Left forelimb (tissue), 1 donor: ENCODE results near the gene UTP25.

Experiments used
- DNase-seq: peaks from one replicate; pipeline ENCODE4 v3.0.0-alpha.2; 2018; ENCODE audit warnings: low spot score

The UTP25 gene

DNA sequence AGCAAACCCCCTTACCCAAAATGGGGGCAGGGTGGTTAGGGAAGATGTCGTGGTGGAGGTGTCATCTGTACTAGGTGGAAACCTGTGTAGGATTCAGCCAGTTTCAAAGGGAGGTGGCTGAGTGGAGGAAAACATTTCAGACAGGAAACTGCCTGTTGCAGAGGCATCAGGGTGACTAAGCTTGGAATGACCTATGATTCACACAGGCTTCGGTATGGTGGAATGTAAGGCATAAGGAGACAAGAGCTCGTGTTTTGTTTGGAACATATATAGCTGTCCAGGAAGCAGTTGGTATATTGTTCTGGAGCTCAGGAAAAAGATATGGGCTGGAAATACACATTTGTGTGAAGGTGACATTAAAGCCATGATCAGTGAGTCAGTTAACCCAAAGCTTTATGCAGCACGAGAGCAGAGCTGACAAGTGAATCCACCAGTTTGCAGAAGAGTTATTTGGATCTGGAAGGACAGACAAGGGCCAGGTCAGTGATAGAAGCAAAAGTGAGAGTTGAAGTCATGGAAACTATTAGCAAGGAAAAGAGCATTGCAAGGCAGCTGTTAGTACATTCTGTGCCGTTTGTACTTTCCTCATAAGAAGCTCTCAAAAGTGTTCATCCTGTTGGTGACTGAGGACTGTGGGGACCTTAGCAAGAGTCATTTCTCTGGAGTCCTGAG, 12.2 kb downstream of the UTP25 start:
- no peak for DNase-seq

DNA sequence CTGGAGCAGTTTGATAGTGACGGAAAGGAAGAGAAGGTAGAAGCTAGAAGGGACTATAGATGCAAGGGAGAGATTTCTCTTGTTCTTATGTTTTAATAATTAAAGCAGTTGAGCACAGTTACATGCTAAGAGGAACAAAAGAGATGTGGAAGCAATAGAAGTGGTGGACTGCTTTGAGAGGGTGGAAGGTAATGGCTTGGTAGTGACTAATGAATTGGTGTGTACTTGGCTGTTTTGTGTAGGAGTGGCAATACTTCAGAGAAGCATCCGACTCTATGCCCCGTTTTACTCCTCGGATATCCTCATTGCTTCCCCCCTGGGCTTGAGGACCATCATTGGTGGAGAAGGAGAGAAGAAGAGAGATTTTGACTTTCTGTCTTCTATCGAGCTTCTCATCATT, 12.8 kb downstream of the UTP25 start:
- no peak for DNase-seq

DNA sequence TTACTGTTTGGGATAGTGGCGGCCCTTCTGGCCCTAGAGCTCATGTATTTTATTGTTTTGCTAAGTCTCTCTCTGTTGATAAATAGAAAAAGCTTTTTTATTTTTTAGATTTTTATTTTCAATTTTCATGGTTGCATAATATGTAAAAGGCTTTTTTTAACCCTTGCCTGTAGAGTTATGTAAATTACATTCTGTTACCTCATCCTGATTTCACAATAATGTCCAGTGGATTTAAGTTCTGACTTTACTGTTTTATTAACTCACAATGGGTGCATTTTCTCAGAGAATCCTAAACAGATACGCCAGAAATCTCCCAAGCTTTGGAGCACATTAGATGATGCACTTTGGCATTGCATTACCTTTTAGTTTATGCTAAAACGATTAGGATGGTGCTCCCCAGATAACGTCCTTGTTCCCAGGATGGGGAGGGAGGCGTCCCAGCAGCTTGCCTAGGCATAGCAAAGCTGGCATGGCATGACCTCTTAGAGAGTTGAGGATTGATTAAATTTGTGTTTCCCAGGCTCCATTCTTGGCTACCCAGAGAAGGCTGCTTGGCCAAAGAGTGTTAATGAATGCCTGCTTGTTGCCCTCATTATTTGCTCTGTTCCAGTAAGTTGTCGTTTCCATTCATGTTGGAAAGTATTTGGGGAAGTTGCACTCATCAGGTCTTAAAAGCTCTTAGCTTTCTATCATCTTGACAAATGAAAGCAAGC, 17.1 kb downstream of the UTP25 start:
- DNase-seq = no peak

DNA sequence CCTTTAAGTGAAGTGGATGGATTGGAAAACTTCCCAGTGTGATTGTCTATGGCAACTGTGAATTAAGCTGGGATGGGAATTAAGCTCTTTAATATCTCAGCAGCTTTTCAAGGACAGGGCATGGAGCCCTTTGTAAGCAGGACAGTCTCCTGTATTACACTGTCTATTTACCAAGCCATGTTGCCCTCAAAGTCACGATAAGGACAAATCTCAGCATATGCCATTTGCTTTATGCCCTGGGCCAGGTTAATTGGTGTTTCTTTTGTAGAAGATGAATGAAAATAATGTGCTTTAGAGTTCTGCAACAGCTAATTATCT, 17.6 kb downstream of the UTP25 start:
- DNase-seq = no peak

DNA sequence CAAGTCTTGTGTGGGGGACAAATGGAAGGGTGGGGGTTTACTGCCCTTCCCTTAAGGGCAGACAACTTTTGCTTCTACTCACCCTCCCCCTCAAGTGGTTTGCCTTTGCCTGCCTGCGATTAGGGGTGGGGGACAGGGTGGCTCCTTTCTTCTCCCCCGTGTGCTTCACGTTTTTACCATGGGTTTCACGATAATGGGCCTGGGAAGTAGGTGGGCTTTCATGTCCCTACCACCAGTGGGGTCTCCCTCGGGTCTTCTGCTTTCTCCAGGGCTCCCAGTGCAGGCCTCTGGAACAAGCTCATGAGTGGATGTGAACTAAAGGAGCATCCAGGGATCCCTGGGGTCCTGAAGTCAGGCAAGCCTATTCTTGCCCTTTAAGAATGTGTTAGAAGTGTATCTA, 21.6 kb downstream of the UTP25 start:
- no peak for DNase-seq

DNA sequence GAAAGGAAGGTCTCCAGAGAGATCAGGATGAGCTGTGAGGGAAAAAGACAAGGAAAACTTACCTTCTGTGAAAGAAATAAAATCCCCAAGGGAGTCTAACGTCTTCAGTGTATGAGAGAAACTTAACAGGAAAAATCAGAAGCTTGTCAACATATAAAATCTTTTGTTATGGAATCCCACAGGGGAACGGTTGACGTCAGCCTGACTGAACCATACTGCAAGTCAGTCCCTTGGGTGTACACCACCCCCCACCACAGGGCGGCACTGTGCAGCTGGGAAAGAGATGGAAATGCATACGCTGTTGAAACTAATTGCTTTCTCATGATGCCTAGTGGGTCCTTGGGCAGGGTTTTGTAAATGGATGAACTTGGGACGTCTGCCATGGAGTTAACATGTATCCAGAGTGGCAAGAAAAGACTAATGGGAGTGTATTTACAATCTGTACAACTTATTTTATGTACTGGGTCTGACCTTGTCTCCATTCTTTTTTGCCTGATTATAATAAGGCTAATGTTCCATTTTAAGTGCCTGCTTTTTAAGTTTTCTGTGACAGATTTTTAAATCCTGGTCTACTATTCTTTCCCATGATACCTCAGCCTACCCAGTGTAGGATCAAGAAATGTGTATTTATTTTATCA, 22.7 kb downstream of the UTP25 start:
- DNase-seq = no peak

DNA sequence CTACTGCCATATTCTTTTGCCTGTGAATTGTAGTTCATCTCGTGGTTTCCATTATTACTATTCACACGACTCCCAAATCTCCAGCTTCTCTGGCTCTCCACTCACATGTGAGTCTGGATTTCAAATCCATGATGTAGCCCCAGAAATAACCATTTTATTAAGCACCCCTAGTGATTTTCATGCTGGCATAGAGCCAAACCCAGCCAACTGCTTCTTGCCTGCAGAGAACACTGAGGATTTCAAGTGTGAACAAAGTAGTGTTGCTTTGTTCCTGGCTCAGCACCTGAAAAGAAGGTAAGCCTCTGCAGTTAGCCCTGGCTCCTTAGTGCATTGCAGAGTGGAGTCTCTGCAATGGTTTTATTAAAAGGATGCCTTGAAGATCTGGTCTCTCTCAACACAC, 25.9 kb downstream of the UTP25 start:
- DNase-seq = no peak

DNA sequence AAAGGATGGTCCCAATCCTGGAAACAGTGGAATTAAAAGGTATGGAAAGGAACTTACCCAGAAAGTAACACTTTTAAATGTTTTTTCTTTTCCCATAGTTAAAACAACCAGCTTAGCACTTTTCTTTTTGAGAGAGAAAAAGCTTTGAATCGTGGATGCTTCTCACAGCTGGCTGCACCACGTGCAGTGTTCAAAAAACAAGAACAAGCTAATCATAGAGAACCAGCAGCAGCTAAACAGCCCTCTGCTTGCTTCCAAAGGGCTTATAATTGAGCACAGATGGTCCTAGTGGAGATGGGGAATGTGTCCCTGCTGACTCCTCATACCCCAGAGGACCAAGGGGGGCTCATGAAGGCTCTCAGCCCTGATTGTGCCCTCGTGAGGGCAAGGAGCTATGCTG, 26.4 kb downstream of the UTP25 start:
- DNase-seq = no peak

DNA sequence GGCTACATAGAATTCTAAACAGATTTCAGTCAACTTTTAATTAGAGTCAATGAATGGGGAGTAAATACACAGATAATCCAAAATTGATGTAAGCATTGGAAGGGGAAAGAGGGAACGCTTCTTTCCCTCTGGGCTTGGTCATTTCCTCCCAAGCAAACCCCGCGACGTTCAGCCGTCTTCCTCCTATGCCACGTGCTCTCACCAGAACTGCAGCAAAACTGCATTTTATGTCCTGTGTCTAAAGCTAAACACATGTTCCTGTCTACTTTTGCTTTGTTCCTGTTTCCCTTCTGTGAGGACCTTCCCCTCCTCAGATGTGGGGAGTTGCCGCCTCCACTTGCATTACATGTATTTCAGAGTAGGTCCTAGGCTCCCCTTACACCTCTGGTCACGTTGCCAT, 27.2 kb downstream of the UTP25 start:
- no peak for DNase-seq

DNA sequence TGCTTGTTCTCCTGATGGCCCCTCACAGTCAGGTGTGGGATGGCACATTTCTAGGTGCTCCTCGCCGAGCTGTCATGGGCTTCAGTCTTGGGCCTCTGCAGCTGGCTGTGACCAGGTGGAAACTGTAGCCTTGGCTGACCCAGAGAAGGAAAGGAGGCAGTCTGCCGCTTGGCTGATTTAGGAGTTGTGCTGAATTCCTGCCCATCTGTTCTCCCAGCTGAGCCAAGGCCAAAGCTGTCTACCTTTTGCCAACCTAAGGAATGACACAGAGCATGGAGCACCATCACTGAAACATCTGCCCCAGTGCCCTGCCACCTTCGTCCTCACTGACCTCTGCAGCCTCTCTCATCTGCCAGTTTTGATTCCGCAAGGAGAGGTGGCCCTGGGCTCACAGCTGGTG, 27.9 kb downstream of the UTP25 start:
- DNase-seq = no peak

DNA sequence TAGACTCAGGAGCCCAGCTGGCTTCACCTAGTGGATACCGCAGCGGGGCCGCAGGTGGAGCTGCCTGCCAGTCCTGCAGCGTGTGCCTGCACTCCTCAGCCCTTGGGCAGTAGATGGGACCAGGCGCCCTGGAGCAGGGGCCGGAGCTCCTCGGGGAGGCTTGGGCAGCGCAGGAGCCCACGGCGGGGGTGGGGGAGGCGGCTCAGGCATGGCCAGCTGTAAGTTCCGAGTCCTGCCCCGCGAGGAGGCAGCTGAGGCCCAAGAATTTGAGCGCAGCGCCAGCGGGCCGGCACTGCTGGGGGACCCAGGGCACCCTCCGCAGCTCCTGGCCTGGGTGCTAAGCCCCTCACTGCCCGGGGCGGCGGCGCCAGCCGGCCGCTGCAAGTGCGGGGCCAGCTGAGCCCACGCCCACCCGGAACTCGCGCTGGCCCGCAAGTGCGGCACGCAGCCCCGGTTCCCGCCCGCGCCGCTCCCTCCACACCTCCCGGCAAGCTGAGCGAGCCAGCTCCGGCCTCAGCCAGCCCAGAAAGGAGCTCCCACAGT, 30.9 kb downstream of the UTP25 start:
- DNase-seq = no peak

DNA sequence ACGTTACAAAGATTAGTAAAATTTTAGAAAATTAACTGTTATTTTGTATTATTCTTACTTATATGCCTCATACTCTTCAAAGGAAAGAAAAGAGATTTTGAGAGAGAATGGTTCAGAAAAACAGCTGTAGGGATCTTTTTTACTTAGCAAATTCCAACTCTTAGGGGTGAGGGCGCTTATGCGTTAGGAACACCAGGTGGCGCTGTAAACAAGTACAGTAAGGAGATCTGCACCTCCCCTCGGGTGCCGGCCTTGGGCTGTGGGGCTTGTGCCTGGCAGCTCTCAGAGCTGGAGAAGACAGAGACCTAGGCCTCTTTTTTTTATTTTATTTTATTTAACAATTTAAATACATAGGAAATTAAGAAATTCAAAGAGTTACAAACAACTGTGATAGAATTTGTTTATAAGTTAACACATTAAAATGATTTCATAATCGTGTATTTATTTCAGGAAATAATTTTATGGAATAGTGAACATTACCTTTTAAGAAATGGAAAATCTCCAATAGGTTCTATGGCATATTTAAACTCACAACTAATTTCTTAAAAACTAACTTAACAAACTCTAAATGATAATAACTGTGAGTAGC, 32.6 kb downstream of the UTP25 start:
- DNase-seq = no peak

DNA sequence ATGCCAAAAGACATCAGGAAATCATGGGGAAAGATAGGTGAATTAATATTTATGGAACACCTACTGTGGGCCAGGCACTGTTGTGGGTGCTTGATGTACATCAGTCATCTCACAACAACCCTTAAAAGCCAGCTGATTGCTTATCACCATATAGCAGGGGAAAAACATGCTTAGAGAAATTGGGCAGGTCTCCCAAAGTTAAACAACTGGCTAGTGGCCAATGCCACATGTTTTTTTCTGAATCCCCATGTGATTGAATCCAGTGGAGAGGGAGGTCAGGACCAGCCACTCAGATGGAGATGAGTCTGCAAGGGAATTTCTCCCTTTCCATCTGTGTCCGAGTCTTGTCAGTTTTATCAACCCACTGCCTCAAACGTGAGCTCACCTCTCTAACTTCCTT, 33.5 kb downstream of the UTP25 start:
- no peak for DNase-seq

DNA sequence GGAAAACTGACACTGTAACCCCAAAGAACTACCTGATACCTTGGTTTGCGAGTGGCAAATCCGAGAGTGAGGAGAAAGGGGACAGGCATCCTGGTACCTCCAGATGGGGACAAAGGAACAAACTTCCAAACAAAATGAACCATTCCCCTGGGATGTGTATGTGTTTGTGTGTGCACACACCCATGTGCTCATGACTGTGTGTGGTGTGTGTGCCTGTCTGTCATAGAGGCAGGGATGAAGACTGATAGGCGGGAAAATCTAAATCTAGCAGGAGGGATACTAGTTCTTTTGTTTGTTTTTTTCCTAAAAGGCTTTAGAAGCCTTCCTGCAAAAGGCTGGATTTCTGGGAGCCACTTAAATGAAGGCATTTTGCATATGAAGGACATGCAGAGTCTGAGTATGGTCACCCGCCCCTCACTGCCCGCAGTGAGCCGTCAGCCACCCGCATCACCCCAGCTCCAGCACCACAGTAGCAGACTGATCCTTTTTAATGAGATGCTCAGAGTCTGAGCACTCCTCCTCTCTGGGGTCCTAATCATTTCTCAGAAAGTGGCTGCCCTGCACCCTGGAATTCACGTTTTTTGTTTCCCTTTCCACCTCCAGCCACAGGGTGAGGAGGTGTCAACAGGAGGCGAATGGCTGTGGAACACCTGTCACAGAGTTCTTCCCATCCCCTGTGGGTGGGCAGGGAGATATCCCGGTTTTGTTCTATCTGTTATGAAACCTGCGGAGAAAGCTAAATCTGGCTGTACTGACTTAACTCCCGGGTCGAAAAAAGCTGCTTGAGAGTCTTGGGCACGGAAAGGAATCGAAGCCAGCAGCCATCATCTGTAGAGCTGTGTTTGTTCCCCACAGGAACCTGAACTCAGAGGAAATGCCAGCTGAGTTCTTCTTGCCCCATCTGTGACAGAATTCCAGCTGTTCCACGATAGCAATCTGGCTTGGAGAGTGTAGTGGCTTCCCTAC, 34.9 kb downstream of the UTP25 start:
- DNase-seq = no peak

DNA sequence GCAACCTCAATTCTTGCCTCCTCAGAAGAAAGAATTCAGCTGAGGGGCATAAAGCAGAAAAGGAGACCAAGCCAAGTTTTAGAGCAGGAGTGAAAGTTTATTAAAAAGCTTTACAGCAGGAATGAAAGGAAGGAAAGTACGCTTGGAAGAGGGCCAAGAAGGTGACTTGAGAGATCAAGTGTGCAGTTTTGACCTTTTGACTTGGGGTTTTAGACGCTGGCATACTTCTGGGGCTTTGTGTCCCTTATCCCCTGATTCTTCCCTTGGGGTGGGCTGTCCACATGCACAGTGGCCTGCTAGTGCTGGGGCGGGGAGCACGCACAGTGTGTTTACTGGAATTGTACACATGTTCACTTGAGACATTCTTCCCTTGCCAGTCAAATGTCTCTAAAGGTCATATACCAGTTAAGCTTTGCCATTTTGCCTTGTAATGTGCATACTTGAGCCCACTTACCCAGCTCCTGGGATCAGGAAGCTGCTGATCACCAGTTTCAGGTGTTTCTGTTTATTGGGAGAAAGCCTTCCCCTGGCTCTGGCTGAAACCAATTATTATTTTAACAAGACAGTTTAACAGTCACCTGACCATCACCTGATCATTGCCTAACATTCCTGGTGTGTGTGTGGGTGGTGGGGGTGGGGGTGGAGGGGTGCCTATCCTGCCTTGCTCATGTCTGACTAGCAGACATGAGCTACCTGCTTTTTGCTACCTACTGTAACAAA, 36.2 kb downstream of the UTP25 start:
- no peak for DNase-seq

DNA sequence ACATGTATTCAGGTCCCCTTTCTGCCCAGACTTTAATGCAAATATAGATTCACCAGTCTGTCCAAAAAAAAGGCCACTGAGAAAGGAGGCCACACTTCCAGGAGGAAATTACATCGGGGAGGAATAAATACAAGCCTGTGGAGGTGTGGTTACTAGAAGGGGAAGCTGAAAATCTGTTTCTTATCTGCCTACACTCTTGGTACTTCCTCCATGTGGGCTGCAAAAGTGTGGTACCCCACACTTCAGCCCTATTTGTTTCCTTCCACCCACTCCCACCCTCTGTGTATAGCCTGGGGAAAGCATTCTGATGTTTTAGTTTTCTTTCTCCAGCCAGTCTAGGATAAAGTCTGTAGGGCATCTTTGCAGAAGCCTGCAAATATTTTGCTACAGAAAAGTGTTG, 38.4 kb downstream of the UTP25 start:
- no peak for DNase-seq

DNA sequence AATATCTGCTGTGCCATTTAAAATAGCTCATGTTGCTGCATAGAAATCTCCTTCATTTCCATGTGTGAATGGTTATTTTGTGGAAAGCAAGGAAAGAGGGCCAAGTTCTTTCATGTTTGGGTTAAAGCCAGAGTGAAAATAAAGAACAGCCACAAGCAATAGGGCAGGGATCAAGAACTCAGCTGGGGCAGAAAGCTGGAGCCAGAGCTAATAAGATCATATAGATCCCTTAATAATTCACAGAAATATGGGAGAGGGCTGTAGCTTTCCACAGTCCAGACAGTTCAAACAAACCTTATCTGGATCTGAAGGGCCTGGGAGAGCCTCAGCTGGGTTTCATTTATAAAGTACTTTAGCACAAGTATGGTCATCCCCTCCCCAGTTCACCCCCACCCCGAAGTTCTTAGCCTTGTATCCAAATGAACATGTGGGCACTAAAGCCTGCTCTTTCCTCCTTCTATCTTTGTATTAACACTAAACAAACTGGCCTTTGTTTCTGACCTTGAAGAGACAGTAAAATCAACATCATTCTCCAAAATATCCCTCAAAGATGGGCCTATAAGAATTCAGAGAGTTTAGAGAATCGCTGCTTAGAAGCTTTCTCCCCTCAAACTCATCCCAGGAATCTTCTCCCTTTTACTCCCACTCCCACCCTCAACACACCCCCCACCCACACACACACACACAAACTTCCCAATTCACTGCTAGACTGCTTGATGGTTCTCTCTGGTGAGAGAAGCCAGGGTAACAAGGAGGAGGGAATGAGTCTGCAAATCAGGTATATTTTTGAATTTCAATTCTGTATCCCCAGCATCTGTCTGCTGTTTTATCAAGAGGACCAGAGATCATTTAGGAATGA, 41.7 kb downstream of the UTP25 start:
- DNase-seq = no peak

DNA sequence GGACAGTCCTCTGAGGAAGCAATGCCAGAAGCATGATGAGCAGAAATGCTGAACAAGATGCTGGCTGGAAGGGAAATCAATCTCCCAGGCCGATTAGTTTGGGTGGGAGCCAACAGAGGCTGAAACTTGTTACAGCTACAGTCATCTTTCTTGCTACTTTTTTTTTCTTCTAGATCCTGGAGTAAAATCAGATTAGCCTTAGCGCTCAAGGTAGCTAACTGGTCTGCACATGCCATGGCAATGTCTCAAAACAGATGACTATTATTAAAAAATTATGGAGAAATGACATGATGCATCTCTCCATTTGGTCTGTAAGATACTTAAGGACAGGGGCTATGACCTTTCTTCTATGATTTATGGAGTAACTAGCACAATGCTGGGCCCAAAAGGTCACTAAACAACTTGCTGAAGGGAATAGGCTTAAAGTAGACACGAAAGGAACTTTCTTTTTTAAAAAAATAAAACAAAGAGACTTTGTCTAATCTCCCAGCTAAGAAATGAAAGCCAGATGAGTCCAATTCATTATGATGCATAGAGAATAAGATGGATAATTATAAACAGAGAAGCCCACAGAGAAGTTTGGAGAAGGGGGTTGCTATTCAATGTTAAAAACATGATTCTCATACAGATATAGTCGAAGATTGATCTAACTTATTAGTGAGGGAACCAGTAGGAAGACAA, 42.5 kb downstream of the UTP25 start:
- no peak for DNase-seq

DNA sequence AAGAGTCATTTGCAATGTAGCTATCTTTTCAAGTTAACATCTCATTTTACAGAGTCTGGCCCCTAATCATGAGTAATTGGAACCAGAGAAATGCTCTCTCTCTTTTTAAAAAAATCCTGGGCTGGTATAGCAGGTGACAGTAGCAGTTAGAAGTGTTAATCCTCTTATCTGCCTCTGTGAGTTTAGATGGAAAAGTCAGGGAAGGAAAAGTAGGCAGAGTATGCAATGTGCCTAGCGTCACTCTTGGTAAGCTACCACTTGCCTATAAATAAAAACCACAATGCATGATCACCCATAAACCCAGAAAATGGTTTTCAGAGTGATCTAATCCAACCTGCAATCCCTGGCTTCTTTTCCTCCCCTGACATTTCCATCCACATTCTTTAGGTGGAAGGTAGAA, 43.2 kb downstream of the UTP25 start:
- no peak for DNase-seq

DNA sequence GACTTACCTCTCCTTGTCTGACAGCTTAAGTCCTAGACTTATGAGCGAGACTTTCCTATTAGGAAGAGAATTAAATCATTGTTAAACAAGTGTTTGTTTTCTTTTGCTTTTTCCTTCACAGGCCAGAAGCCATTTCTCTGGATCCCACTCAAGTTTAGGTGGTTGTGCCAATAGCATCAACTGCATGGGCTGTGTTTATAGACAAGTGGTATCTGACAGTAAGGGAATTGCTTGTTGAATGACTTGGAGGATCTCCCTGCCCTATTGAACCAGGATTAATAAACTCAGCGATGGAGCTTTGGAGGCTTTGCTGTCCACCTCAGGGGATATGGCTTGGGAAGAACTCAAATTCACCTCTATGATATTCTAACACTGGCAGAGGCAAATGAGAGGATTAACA, 43.7 kb downstream of the UTP25 start:
- DNase-seq = no peak
